Measurements from ENCODE around the gene FOXI1.
"Not testable (repeated sequence)": the region's sequence is repeated elsewhere in the genome, so short reads cannot be mapped to it uniquely, and the experiment has no call there.

The FOXI1 gene

GRCh38 chr5:170139786-170140335 lies 34.2 kb downstream of the FOXI1 start:
- in situ Hi-C loops (cut with MboI; ENCODE audit: low pct_unique_long_range_greater_than_20kb, low sequenced_read_pairs, unreplicated experiment): no loop called here

GRCh38 chr5:170141196-170141595 lies 35.5 kb downstream of the FOXI1 start:
- in situ Hi-C loops (cut with MboI; ENCODE audit: low pct_unique_long_range_greater_than_20kb, low sequenced_read_pairs, unreplicated experiment): not testable (repeated sequence)

More at GRCh38 chr5:170139786-170140335, 34.2 kb downstream of the FOXI1 start:
- no peak for DNase-seq (ENCODE audit: low spot score)
- TF ChIP-seq CTCF (IDR thresholded peaks at IDR 0.05; ENCODE audit: extremely low read depth, insufficient read depth, missing control alignments): no peak

GRCh38 chr5:170141636-170142035 lies 35.9 kb downstream of the FOXI1 start:
- TF ChIP-seq CTCF (IDR thresholded peaks at IDR 0.05; ENCODE audit: extremely low read depth, insufficient read depth, missing control alignments): no peak
- in situ Hi-C loops (cut with MboI; ENCODE audit: low pct_unique_long_range_greater_than_20kb, low sequenced_read_pairs, unreplicated experiment): no loop called here
- no peak for DNase-seq (ENCODE audit: low spot score)

More at GRCh38 chr5:170141196-170141595, 35.5 kb downstream of the FOXI1 start:
- DNase-seq (ENCODE audit: low spot score): not testable (repeated sequence)

- TF ChIP-seq CTCF (IDR thresholded peaks at IDR 0.05; ENCODE audit: extremely low read depth, insufficient read depth, missing control alignments): no peak
- in situ Hi-C loops (cut with MboI; ENCODE audit: low pct_unique_long_range_greater_than_20kb, low sequenced_read_pairs, unreplicated experiment): no loop called here
- no peak for DNase-seq (ENCODE audit: low spot score)
Measured at GRCh38 chr5:170142196-170142595, 36.5 kb downstream of the FOXI1 start.

GRCh38 chr5:170143091-170143490 lies 37.4 kb downstream of the FOXI1 start:
- no peak for DNase-seq (ENCODE audit: low spot score)
- no peak for TF ChIP-seq CTCF (IDR thresholded peaks at IDR 0.05; ENCODE audit: extremely low read depth, insufficient read depth, missing control alignments)
- in situ Hi-C loops (cut with MboI; ENCODE audit: low pct_unique_long_range_greater_than_20kb, low sequenced_read_pairs, unreplicated experiment): no loop called here

- no peak for TF ChIP-seq CTCF (IDR thresholded peaks at IDR 0.05; ENCODE audit: extremely low read depth, insufficient read depth, missing control alignments)
- DNase-seq (ENCODE audit: low spot score): no peak
- in situ Hi-C loops (cut with MboI; ENCODE audit: low pct_unique_long_range_greater_than_20kb, low sequenced_read_pairs, unreplicated experiment): no loop called here
Measured at GRCh38 chr5:170143710-170144109, 38.0 kb downstream of the FOXI1 start.

- in situ Hi-C loops (cut with MboI; ENCODE audit: low pct_unique_long_range_greater_than_20kb, low sequenced_read_pairs, unreplicated experiment): no loop called here
- DNase-seq (ENCODE audit: low spot score): no peak
- TF ChIP-seq CTCF (IDR thresholded peaks at IDR 0.05; ENCODE audit: extremely low read depth, insufficient read depth, missing control alignments): no peak
Measured at GRCh38 chr5:170144286-170145023, 38.8 kb downstream of the FOXI1 start.

All from GM13977 (cell line).